ENCODE measurements around the gene ZGRF1.

ZGRF1 gene

DNA sequence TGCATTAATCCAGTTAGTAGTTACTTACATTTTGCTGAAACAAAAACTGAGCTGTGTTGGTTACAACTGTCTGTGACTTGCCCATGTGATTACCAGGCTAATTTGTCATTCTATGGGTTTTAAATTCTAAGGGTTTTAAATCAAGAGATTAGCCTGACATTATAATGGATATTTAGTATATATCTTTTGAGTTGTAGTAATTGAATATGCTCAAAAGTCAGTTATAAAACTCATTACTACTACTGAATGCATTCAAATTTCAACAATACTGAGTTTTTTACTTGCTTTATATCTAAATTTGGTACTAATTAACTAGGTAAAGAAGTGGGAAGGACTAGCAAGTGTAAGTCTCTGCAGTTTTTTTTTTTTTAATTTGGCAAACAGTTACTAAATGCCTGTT, 14.9 kb upstream of the ZGRF1 start:
- no peaks in the 10 kb centered on the region for H3K4me1 ChIP-seq (ENCODE audit: insufficient read depth, low read length)
- ATAC-seq (ENCODE audit: insufficient read depth, low read depth), result no peak
- no peaks in the 10 kb centered on the region for H3K79me2 ChIP-seq (ENCODE audit: insufficient read depth, low read length)
- no peak overlapping the region for H3K27ac ChIP-seq (ENCODE audit: low read length)
- peaks cover 84% of the 10 kb centered on the region for H3K36me3 ChIP-seq (ENCODE audit: insufficient read depth, low read length)
- H2AFZ ChIP-seq (ENCODE audit: low read depth, low read length), result no peak overlapping the region
- H3K27me3 ChIP-seq (ENCODE audit: insufficient read depth, low read length, poor library complexity), result no peaks in the 10 kb centered on the region
- H3K9me3 ChIP-seq (ENCODE audit: insufficient read depth, low read length, severe bottlenecking), result no peaks in the 10 kb centered on the region
- no peak overlapping the region for H3K9ac ChIP-seq (ENCODE audit: low read depth, low read length)
- no peak overlapping the region for H3K4me2 ChIP-seq (ENCODE audit: insufficient read depth, low read length)
- no peak for DNase-seq
- TF ChIP-seq CTCF (IDR thresholded peaks at IDR 0.05; ENCODE audit: borderline replicate concordance, extremely low read depth, low read length, poor library complexity, severe bottlenecking) (no peak), EZH2 (IDR thresholded peaks at IDR 0.05; ENCODE audit: borderline replicate concordance, low read depth, low read length, severe bottlenecking) (no peak)
- no peak overlapping the region for H3K4me3 ChIP-seq (ENCODE audit: low read depth in 1 of 2, low read length in 2 of 2)
- H4K20me1 ChIP-seq (ENCODE audit: insufficient read depth, low read length), result no peaks in the 10 kb centered on the region

DNA sequence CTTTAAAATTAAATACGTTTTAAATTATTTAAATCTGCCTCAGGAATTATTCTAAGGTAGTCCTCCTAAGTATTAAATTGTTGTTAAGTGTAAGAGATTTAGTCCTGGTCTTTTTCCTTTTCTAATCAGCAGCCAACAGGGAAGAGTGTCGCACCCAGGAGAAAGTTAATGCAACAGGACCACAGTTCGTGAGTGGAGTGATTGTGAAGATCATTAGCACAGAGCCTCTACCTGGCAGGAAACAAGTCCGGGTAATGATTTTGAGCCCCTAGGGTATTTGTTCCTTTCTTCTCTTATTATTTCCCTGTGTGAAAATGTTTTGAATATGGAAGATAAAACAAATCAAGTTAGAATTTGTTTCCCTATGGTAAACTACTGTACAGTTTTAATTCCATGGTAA, 13.6 kb upstream of the ZGRF1 start:
- H4K20me1 ChIP-seq (ENCODE audit: insufficient read depth, low read length), result no peaks in the 10 kb centered on the region
- H3K27ac ChIP-seq (ENCODE audit: low read length), result no peak overlapping the region
- H2AFZ ChIP-seq (ENCODE audit: low read depth, low read length), result no peak overlapping the region
- H3K79me2 ChIP-seq (ENCODE audit: insufficient read depth, low read length), result no peaks in the 10 kb centered on the region
- DNase-seq (no peak), ATAC-seq (ENCODE audit: insufficient read depth, low read depth) (no peak)
- H3K4me3 ChIP-seq (ENCODE audit: low read depth in 1 of 2, low read length in 2 of 2), result no peak overlapping the region
- no peaks in the 10 kb centered on the region for H3K27me3 ChIP-seq (ENCODE audit: insufficient read depth, low read length, poor library complexity)
- H3K4me2 ChIP-seq (ENCODE audit: insufficient read depth, low read length), result no peak overlapping the region
- H3K36me3 ChIP-seq (ENCODE audit: insufficient read depth, low read length), result peaks cover 81% of the 10 kb centered on the region
- H3K4me1 ChIP-seq (ENCODE audit: insufficient read depth, low read length), result no peaks in the 10 kb centered on the region
- H3K9me3 ChIP-seq (ENCODE audit: insufficient read depth, low read length, severe bottlenecking), result no peaks in the 10 kb centered on the region
- TF ChIP-seq EZH2 (IDR thresholded peaks at IDR 0.05; ENCODE audit: borderline replicate concordance, low read depth, low read length, severe bottlenecking) (no peak), CTCF (IDR thresholded peaks at IDR 0.05; ENCODE audit: borderline replicate concordance, extremely low read depth, low read length, poor library complexity, severe bottlenecking) (no peak)
- H3K9ac ChIP-seq (ENCODE audit: low read depth, low read length), result no peak overlapping the region

DNA sequence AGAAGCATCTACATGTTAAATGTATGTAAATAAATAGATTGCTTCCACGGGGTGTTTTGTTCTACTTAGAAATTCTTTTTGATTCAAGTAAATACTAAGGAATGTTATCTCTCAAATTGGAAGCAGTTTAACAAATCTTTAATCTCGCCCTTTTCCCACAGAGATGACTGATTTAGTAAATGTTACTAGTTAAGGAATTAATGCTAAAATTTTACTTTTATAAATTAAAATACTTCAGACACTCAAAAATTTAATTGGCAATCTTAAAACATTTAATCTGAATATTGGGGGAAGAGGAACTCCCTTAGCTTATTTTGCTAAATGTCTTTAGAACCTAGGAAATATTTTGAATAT, 12.3 kb upstream of the ZGRF1 start:
- no peak overlapping the region for H2AFZ ChIP-seq (ENCODE audit: low read depth, low read length)
- TF ChIP-seq CTCF (IDR thresholded peaks at IDR 0.05; ENCODE audit: borderline replicate concordance, extremely low read depth, low read length, poor library complexity, severe bottlenecking), result no peak
- H3K9me3 ChIP-seq (ENCODE audit: insufficient read depth, low read length, severe bottlenecking), result no peaks in the 10 kb centered on the region
- no peaks in the 10 kb centered on the region for H3K79me2 ChIP-seq (ENCODE audit: insufficient read depth, low read length)
- no peaks in the 10 kb centered on the region for H4K20me1 ChIP-seq (ENCODE audit: insufficient read depth, low read length)
- no peak for DNase-seq
- no peak for ATAC-seq (ENCODE audit: insufficient read depth, low read depth)
- H3K4me1 ChIP-seq (ENCODE audit: insufficient read depth, low read length), result no peaks in the 10 kb centered on the region
- H3K9ac ChIP-seq (ENCODE audit: low read depth, low read length), result no peak overlapping the region
- H3K27me3 ChIP-seq (ENCODE audit: insufficient read depth, low read length, poor library complexity), result no peaks in the 10 kb centered on the region
- H3K27ac ChIP-seq (ENCODE audit: low read length), result no peak overlapping the region
- no peak overlapping the region for H3K4me3 ChIP-seq (ENCODE audit: low read depth in 1 of 2, low read length in 2 of 2)
- H3K36me3 ChIP-seq (ENCODE audit: insufficient read depth, low read length), result peaks cover 72% of the 10 kb centered on the region
- no peak overlapping the region for H3K4me2 ChIP-seq (ENCODE audit: insufficient read depth, low read length)

Measured in DND-41 (cell line).